ENCODE results near the gene PHF19. TPM values are rescaled to one million over a fixed set of nuclear protein-coding genes. Genes with fewer than 3 reads are reported as not detected.

Gene PHF19
- polyA plus RNA-seq, 1 donor (not counting 4 experiments of a cell fraction or from before 2014, with no cell fraction given) = 11.7 TPM

DNA sequence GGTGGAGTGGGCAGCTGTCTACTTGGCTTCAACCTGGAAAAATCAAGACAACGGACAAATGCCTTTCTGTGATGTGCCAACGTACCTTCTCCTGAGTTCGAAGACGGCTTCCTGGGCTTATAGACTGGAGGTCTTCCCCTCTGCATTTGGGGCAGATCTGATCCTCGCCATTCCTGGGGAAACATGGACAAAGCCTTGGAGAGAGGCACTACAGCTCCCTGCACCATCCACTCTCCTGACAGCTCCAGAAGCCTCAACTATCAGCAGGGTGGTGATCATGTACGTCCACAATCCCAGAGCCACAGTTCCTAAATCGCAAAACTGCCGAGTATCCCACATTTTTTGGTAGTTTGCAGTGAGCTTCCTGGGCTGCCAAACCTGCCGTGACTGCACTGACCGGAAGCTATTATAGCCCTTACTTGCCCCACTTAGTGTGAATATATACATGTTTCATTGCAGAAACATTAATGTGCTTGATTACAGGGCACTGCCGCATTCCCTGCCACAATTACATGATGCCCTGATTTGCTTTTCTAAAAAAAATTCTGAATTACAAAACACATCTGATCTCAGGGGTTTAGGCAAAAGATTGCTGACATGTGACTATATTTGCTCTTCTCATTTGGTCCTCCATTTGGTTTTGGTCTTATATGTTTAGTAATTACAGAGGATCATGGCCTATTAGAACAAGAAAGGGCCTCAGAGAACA lies 46.8 kb upstream of the PHF19 start:
- no peak for FAIRE-seq
- no peaks in the 10 kb centered on the region for H3K36me3 ChIP-seq (ENCODE audit: control insufficient read depth in 2 of 2, extremely low read depth in 1 of 2, insufficient read depth in 2 of 2, low read length in 2 of 2)
- no peaks in the 10 kb centered on the region for H3K9me1 ChIP-seq (ENCODE audit: control insufficient read depth, extremely low read depth, insufficient read depth, low read length)
- H4K20me1 ChIP-seq (ENCODE audit: control insufficient read depth, extremely low read depth, insufficient read depth, low read length) = no peaks in the 10 kb centered on the region
- no peak overlapping the region for H3K4me3 ChIP-seq (ENCODE audit: control insufficient read depth in 2 of 3, extremely low read depth in 1 of 3, insufficient read depth in 2 of 3, low read depth in 1 of 3, low read length in 3 of 3)
- no peak overlapping the region for H3K4me2 ChIP-seq (ENCODE audit: control insufficient read depth, extremely low read depth, insufficient read depth, low read depth, low read length)
- H3K9ac ChIP-seq (ENCODE audit: control insufficient read depth, extremely low read depth, insufficient read depth, low read length) = no peak overlapping the region
- no peak overlapping the region for H3K27ac ChIP-seq (ENCODE audit: control insufficient read depth, insufficient read depth, low read length)
- no peaks in the 10 kb centered on the region for H3K9me3 ChIP-seq (ENCODE audit: control insufficient read depth, low read depth, low read length)
- no peak overlapping the region for H2AFZ ChIP-seq (ENCODE audit: control insufficient read depth, low read length)
- H3K79me2 ChIP-seq (ENCODE audit: control insufficient read depth, insufficient read depth, low read length) = no peaks in the 10 kb centered on the region
- dilution Hi-C loops (cut with MboI; ENCODE audit: extremely low pct_ligation_motif_present, low sequenced_read_pairs) = no loop called here
- no peaks in the 10 kb centered on the region for H3K27me3 ChIP-seq (ENCODE audit: control insufficient read depth, extremely low read depth, insufficient read depth, low read length)
- peaks cover 9% of the 10 kb centered on the region for H3K4me1 ChIP-seq (ENCODE audit: control insufficient read depth, extremely low read depth, insufficient read depth, low read length)
- TF ChIP-seq EZH2 (IDR thresholded peaks at IDR 0.05; ENCODE audit: low read length) = no peak
- no peak for TF ChIP-seq CTCF (optimal IDR thresholded peaks at IDR 0.05 in 1 of 3, IDR thresholded peaks at IDR 0.05 in 1 of 3, conservative IDR thresholded peaks at IDR 0.05 in 1 of 3; ENCODE audit: extremely low read depth in 1 of 3, insufficient read depth in 2 of 3, low read length in 3 of 3)
- no peak for DNase-seq (ENCODE audit: low read depth, low spot score)

DNA sequence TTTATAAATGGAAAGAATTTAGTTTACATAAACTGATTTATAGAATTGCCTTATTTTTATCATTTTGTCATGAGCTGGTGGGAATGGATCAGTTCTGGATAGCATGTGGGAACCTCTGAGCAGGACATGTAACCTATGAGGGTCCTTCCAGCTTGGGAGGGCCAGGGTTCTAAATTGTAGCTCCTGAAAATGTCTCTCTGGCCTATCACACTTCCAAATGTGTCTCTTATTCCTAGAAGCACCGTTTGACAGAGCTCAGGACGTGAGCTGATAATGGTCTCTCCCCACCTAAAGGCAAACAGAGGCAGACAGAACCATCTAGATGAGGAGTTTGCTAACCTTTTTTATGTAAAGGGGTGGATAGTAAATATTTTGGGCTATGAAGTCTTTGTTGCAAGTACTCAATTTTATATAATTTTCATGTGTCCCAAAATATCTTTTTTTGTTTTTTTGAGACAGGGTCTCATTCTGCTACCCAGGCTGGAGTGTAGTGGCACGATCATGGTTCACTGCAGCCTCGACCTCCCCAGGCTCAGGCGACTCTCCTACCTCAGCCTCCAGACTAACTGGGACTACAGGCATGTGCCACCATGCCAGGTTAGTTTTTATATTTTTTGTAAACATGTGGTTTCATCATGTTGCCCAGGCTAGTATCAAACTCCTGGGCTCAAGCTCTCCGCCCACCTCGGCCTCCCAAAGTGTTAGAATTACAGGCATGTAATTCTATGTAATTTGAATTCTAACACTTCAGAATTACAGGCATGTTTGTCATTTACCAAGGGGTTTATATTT lies 45.6 kb upstream of the PHF19 start:
- dilution Hi-C loops (cut with MboI; ENCODE audit: extremely low pct_ligation_motif_present, low sequenced_read_pairs) = no loop called here
- no peaks in the 10 kb centered on the region for H3K36me3 ChIP-seq (ENCODE audit: control insufficient read depth in 2 of 2, extremely low read depth in 1 of 2, insufficient read depth in 2 of 2, low read length in 2 of 2)
- no peaks in the 10 kb centered on the region for H3K79me2 ChIP-seq (ENCODE audit: control insufficient read depth, insufficient read depth, low read length)
- FAIRE-seq = no peak
- H3K9me3 ChIP-seq (ENCODE audit: control insufficient read depth, low read depth, low read length) = no peaks in the 10 kb centered on the region
- no peaks in the 10 kb centered on the region for H3K9me1 ChIP-seq (ENCODE audit: control insufficient read depth, extremely low read depth, insufficient read depth, low read length)
- no peak for DNase-seq (ENCODE audit: low read depth, low spot score)
- H3K4me3 ChIP-seq (ENCODE audit: control insufficient read depth in 2 of 3, extremely low read depth in 1 of 3, insufficient read depth in 2 of 3, low read depth in 1 of 3, low read length in 3 of 3) = no peak overlapping the region
- TF ChIP-seq EZH2 (IDR thresholded peaks at IDR 0.05; ENCODE audit: low read length) (no peak), CTCF (optimal IDR thresholded peaks at IDR 0.05 in 1 of 3, IDR thresholded peaks at IDR 0.05 in 1 of 3, conservative IDR thresholded peaks at IDR 0.05 in 1 of 3; ENCODE audit: extremely low read depth in 1 of 3, insufficient read depth in 2 of 3, low read length in 3 of 3) (no peak)
- no peak overlapping the region for H3K4me2 ChIP-seq (ENCODE audit: control insufficient read depth, extremely low read depth, insufficient read depth, low read depth, low read length)
- H3K4me1 ChIP-seq (ENCODE audit: control insufficient read depth, extremely low read depth, insufficient read depth, low read length) = peaks cover 3% of the 10 kb centered on the region
- H2AFZ ChIP-seq (ENCODE audit: control insufficient read depth, low read length) = no peak overlapping the region
- H3K27me3 ChIP-seq (ENCODE audit: control insufficient read depth, extremely low read depth, insufficient read depth, low read length) = no peaks in the 10 kb centered on the region
- no peak overlapping the region for H3K9ac ChIP-seq (ENCODE audit: control insufficient read depth, extremely low read depth, insufficient read depth, low read length)
- no peak overlapping the region for H3K27ac ChIP-seq (ENCODE audit: control insufficient read depth, insufficient read depth, low read length)
- H4K20me1 ChIP-seq (ENCODE audit: control insufficient read depth, extremely low read depth, insufficient read depth, low read length) = no peaks in the 10 kb centered on the region
